HG03520 (cell line): ENCODE data around the gene CYP2C18.
"Not testable (repeated sequence)": the region's sequence is repeated elsewhere in the genome, so short reads cannot be mapped to it uniquely, and the experiment has no call there.

ENCODE experiments used
- ATAC-seq: cut with Tn5 transposase; IDR thresholded peaks from one replicate; pipeline ENCODE4 v1.9.1; 2021; ENCODE audit warnings: mild to moderate bottlenecking, moderate library complexity; ENCODE audit not compliant: unreplicated experiment

CYP2C18 gene

GRCh38 chr10:94738588-94738987 is 55.1 kb downstream of the CYP2C18 start:
- ATAC-seq, result no peak

GRCh38 chr10:94747137-94747536 is 63.6 kb downstream of the CYP2C18 start:
- no peak for ATAC-seq

GRCh38 chr10:94747838-94748237 is 64.3 kb downstream of the CYP2C18 start:
- no peak for ATAC-seq

GRCh38 chr10:94757916-94758315 is 74.4 kb downstream of the CYP2C18 start:
- ATAC-seq, result no peak

- no peak for ATAC-seq
Measured at GRCh38 chr10:94760586-94761178, 77.2 kb downstream of the CYP2C18 start.

- ATAC-seq, result no peak
Measured at GRCh38 chr10:94762393-94762792, 78.9 kb downstream of the CYP2C18 start, which contains the start of gene CYP2C19. Gene CYP2C19, plus strand, starts transcription at chr10:94762681. Its CDS starts 25 bp downstream, at chr10:94762706.

- not testable (repeated sequence) for ATAC-seq
Measured at GRCh38 chr10:94775425-94775824, 91.9 kb downstream of the CYP2C18 start.

- no peak for ATAC-seq
Measured at GRCh38 chr10:94777886-94778458, 94.4 kb downstream of the CYP2C18 start.

GRCh38 chr10:94780844-94781243 is 97.3 kb downstream of the CYP2C18 start:
- no peak for ATAC-seq

- ATAC-seq, result no peak
Measured at GRCh38 chr10:94784256-94784655, 100.7 kb downstream of the CYP2C18 start.

GRCh38 chr10:94785211-94785610 is 101.7 kb downstream of the CYP2C18 start:
- ATAC-seq, result no peak
